ENCODE results near the gene IKZF1.

IKZF1 gene

DNA sequence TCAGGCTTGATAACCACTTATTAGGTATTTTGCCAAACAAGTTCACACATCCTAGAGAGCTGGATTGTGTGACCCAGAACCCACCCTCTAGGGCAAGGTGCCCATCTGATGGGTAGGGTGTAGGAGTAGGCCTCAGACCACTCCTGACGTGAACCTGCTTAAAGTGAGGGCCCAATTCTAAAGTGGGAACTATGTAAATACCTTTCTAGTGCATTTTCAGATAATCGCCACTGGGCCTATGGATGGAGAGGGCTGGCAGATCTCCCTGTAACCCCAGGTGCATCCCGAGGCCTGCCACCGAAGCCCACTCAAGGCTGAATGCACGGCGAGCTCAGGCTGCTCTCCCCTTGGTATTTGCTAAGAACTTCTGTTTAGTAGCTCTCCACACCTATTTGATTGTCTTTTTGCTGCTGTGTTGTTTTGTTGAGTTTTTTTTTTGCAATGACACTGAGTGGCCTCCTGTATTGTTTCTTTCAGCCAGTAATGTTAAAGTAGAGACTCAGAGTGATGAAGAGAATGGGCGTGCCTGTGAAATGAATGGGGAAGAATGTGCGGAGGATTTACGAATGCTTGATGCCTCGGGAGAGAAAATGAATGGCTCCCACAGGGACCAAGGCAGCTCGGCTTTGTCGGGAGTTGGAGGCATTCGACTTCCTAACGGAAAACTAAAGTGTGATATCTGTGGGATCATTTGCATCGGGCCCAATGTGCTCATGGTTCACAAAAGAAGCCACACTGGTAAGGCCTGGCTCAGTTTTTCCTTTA lies 71.7 kb downstream of the IKZF1 start:
- no peak for DNase-seq (ENCODE audit: low spot score)

GRCh38 chr7:50377356-50377755 lies 72.8 kb downstream of the IKZF1 start:
- DNase-seq (ENCODE audit: low spot score) = no peak

DNA sequence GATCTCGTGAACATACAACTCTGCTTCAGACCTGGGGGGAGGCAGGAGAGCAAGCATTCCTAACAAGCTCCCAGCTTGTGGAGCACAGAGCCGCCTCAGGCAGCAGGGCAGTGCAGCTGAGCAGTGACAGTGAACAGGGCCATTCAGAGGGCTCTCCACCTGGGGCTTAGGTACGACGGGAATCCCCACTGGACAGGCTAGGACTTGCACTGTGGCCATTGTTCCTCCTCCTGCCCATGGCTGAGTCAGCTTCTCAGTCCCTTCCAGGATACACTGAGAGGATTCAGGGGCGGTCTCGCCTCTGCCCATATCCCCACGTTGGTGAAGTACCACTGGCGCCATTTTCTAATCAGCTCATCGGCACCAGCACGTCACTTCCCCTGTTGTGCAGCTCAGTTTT lies 74.6 kb downstream of the IKZF1 start:
- no peak for DNase-seq (ENCODE audit: low spot score)

GRCh38 chr7:50379539-50379938 lies 75.0 kb downstream of the IKZF1 start:
- no peak for DNase-seq (ENCODE audit: low spot score)

- no peak for DNase-seq (ENCODE audit: low spot score)
Measured at GRCh38 chr7:50382455-50382854, 77.9 kb downstream of the IKZF1 start.

DNA sequence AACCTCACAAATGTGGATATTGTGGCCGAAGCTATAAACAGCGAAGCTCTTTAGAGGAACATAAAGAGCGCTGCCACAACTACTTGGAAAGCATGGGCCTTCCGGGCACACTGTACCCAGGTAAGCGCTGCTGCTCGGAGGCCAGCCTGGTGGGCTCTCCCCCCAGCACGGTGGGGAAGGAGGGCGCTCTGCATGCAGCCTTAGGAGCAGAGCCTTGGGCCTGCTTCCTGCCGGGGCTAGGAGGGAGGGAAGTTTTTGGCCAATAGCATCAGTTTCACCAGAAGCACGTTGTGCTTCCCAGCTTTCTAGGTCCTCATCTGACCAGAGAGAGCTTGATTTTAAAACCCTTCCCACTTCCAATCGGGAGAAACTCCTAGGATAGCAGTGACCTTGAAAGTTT lies 82.8 kb downstream of the IKZF1 start:
- DNase-seq (ENCODE audit: low spot score) = no peak

DNA sequence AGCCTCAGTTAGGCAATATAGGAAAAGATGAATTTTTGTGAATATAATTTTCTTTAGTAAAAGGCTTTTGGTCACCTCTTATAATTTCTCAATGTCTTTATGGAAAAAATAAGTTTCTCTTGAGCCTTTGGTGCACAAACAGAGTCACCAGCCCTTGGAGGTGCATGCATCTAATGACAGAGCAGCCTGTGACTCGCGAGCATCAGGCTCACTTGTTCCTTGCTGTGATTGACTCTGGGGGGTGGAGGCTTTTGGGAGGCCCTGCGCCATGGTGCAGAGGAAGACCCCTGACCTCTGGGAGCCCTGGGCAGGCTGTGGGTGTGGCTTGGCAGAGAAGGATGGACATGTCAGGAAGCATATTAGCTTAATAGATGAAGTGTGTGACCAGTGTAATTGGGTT lies 85.4 kb downstream of the IKZF1 start:
- DNase-seq (ENCODE audit: low spot score) = no peak

DNA sequence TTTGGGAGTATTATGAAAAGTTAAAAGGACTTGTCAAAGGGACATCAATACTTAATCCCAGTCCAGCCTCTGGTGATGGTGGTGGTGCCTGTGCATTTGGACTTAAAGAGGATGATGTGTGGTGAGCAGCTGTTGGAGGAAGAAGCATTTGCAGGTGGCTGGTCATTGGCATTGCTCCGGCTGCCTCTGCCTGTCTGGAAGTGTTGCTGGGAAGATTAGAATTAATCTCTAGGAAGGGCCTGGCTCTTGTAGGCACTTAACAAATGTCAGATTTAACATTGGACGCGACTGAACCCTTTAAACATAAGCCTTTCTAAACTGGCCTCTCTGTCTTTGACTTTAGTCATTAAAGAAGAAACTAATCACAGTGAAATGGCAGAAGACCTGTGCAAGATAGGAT lies 86.9 kb downstream of the IKZF1 start:
- DNase-seq (ENCODE audit: low spot score) = no peak

- DNase-seq (ENCODE audit: low spot score) = peak; percentile 78
Measured at GRCh38 chr7:50393076-50393475, 88.6 kb downstream of the IKZF1 start.

DNA sequence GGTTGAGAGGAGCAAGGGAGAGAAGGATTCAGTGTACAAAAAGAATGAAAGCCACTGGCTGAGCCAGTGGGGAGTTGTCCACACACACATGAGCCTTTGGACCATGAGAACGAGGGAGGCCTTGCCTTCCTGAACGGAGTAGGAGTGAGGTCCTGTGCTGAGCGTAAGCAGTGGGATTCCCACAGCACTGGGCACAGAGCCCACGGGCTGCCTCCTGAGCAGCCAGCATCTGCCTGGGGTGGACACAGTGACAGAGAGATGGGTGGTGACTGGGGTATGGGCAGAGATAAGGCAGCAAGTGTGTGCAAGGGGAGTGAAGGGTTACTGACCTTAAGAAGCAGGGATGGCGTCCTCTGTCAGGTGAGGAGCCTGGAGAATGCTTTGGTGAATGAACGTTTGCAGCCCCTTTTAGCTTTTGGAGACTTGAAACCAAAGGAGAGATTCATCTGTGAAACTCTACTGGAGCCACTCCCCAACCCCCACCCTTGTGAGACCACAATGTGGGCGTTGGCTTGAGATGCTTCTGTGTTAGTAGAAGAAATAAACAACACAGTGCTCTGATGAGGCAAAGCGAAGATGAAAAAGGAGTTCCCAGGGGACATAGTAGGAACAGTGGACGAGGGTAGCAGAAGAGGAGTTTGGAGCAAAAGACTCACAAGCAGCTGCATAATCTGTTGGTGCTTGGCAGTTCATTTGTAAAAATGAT lies 89.2 kb downstream of the IKZF1 start:
- peak; percentile 77 for DNase-seq (ENCODE audit: low spot score)

DNA sequence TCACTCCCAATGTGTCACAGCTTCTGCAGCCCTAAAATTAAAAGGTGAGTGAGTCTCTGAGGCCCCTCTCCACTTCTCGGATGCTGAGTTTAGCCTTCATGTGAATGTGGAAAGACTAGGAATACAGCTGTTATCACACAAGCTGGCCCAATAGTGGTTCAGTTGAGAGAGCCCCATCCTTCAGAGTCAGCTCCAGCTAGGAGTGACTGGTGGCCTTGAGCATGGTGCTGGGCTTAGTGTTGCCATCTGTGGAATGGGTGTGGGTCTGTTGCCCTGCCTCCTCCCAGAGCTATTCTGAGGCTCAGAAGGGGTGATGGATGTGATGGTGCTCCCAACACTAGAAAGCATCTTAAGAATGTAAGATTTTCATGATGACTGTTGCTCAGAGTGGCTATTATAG lies 89.8 kb downstream of the IKZF1 start:
- no peak for DNase-seq (ENCODE audit: low spot score)

GRCh38 chr7:50396856-50397255 lies 92.3 kb downstream of the IKZF1 start:
- peak; percentile 56 for DNase-seq (ENCODE audit: low spot score)

- peak; percentile 70 for DNase-seq (ENCODE audit: low spot score)
Measured at GRCh38 chr7:50397320-50397970, 92.9 kb downstream of the IKZF1 start.

GRCh38 chr7:50397971-50398324 lies 93.4 kb downstream of the IKZF1 start:
- DNase-seq (ENCODE audit: low spot score) = no peak

- no peak for DNase-seq (ENCODE audit: low spot score)
Measured at GRCh38 chr7:50399206-50399605, 94.7 kb downstream of the IKZF1 start.

GRCh38 chr7:50399635-50400034 lies 95.1 kb downstream of the IKZF1 start:
- no peak for DNase-seq (ENCODE audit: low spot score)

GRCh38 chr7:50400114-50400513 lies 95.6 kb downstream of the IKZF1 start:
- no peak for DNase-seq (ENCODE audit: low spot score)

- DNase-seq (ENCODE audit: low spot score) = no peak
Measured at GRCh38 chr7:50404392-50404791, 99.9 kb downstream of the IKZF1 start.

DNA sequence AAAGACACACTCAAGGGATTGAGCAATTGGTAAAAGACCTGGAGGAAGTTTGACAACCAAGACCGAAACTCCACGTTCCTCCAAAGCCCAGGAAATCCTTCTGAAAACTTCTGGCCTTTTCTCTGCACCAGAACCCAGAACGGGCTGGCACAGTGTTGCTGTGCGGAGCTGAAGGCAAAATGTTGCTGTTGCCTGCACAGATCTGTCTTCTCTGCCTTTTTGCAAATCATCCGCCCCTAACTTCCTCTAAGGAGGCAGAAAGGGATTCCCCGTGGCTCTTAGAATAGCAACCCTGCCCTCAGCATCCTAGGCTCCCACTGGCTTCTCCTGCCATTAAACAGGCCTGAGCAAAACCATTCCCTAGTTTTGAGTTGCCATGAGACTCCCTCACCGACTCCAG lies 100.7 kb downstream of the IKZF1 start:
- DNase-seq (ENCODE audit: low spot score) = no peak

GRCh38 chr7:50406935-50407334 lies 102.4 kb downstream of the IKZF1 start:
- no peak for DNase-seq (ENCODE audit: low spot score)

- DNase-seq (ENCODE audit: low spot score) = no peak
Measured at GRCh38 chr7:50409856-50410745, 105.6 kb downstream of the IKZF1 start.

- no peak for DNase-seq (ENCODE audit: low spot score)
Measured at GRCh38 chr7:50411332-50411731, 106.8 kb downstream of the IKZF1 start.
